Measurements from ENCODE around the gene COP1. TPM values are rescaled to one million over a fixed set of nuclear protein-coding genes. Genes with fewer than 3 reads are reported as not detected.
"Not testable (repeated sequence)": the region's sequence is repeated elsewhere in the genome, so short reads cannot be mapped to it uniquely, and the experiment has no call there.

The COP1 gene
- total and polyA plus RNA-seq, 10 of the 15 experiments (the other 5 are each of a cell fraction or from before 2014, with no cell fraction given), result 17.7 to 49.9 (median 38.7) TPM

GRCh38 chr1:176090766-176091165, 116.3 kb downstream of the COP1 start:
- ChIA-PET POLR2A (no interaction called here), RAD21 (ENCODE audit: unreplicated experiment) (no interaction called here), CTCF (no interaction called here), SMC1A (ENCODE audit: uncharacterized antibody, unreplicated experiment) (interaction anchor here (1.1 kb wide), 1 partner anchor 12 kb away, joined by 3 read pairs; no protein-coding TSS in a partner anchor)
- WGBS (ENCODE audit: insufficient coverage, insufficient replicate concordance, low lambda C conversion rate, missing lambda C conversion rate), result 67% methylated on average over 1 of the region's 1 CpG
- Histone ChIP-seq H4K20me1 (ENCODE audit: control insufficient read depth, insufficient read depth) (no peaks in the 10 kb centered on the region), H3K9me3 (replicated peaks; ENCODE audit: control insufficient read depth, insufficient read depth, low read length) (no peaks in the 10 kb centered on the region; the same call in 2 of the 3 replicates), H3K36me3 (ENCODE audit: control insufficient read depth in 2 of 2, insufficient read depth in 2 of 2, low read length in 1 of 2) (no peaks in the 10 kb centered on the region), H2AFZ (ENCODE audit: control insufficient read depth, low read depth, low read length) (no peak overlapping the region), H3K9ac (ENCODE audit: control insufficient read depth, insufficient read depth, low read length) (no peak overlapping the region), H3K4me3 (no peak overlapping the region), H3K79me2 (ENCODE audit: control insufficient read depth, insufficient read depth, low read length) (no peaks in the 10 kb centered on the region), H3K27ac (ENCODE audit: control insufficient read depth, insufficient read depth) (no peak overlapping the region), H3K27me3 (replicated peaks in 1 of 2; ENCODE audit: control insufficient read depth in 2 of 2, insufficient read depth in 2 of 2, low read length in 1 of 2) (no peaks in the 10 kb centered on the region), H3K4me2 (ENCODE audit: control insufficient read depth, insufficient read depth) (no peak overlapping the region), H3K4me1 (ENCODE audit: control insufficient read depth, insufficient read depth, low read length) (no peaks in the 10 kb centered on the region)
- TF ChIP-seq, protein P1, sequence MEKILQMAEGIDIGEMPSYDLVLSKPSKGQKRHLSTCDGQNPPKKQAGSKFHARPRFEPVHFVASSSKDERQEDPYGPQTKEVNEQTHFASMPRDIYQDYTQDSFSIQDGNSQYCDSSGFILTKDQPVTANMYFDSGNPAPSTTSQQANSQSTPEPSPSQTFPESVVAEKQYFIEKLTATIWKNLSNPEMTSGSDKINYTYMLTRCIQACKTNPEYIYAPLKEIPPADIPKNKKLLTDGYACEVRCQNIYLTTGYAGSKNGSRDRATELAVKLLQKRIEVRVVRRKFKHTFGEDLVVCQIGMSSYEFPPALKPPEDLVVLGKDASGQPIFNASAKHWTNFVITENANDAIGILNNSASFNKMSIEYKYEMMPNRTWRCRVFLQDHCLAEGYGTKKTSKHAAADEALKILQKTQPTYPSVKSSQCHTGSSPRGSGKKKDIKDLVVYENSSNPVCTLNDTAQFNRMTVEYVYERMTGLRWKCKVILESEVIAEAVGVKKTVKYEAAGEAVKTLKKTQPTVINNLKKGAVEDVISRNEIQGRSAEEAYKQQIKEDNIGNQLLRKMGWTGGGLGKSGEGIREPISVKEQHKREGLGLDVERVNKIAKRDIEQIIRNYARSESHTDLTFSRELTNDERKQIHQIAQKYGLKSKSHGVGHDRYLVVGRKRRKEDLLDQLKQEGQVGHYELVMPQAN (conservative IDR thresholded peaks at IDR 0.05), result no peak
- TF ChIP-seq PAX5 (IDR thresholded peaks at IDR 0.05; ENCODE audit: borderline replicate concordance, low read depth, low read length), result no peak
- no peak for TF ChIP-seq SUZ12 (IDR thresholded peaks at IDR 0.05; ENCODE audit: unreplicated experiment)
- TF ChIP-seq BRCA1 (IDR thresholded peaks at IDR 0.05; ENCODE audit: low read depth, low read length), result no peak
- TF ChIP-seq, protein P2, sequence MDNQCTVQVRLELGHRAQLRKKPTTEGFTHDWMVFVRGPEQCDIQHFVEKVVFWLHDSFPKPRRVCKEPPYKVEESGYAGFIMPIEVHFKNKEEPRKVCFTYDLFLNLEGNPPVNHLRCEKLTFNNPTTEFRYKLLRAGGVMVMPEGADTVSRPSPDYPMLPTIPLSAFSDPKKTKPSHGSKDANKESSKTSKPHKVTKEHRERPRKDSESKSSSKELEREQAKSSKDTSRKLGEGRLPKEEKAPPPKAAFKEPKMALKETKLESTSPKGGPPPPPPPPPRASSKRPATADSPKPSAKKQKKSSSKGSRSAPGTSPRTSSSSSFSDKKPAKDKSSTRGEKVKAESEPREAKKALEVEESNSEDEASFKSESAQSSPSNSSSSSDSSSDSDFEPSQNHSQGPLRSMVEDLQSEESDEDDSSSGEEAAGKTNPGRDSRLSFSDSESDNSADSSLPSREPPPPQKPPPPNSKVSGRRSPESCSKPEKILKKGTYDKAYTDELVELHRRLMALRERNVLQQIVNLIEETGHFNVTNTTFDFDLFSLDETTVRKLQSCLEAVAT (IDR thresholded peaks at IDR 0.05), result no peak
- TF ChIP-seq NR2C2 (IDR thresholded peaks at IDR 0.05; ENCODE audit: borderline replicate concordance, control insufficient read depth, insufficient read length, low read depth), result no peak
- TF ChIP-seq EP300 (IDR thresholded peaks at IDR 0.05; ENCODE audit: borderline replicate concordance in 1 of 2, control insufficient read depth in 1 of 2, low read depth in 2 of 2, low read length in 2 of 2), result no peak
- TF ChIP-seq TCF7 (IDR thresholded peaks at IDR 0.05; ENCODE audit: borderline replicate concordance), result no peak
- no peak for TF ChIP-seq ASH2L (IDR thresholded peaks at IDR 0.05; ENCODE audit: borderline replicate concordance, low read depth)
- TF ChIP-seq NFXL1 (IDR thresholded peaks at IDR 0.05; ENCODE audit: borderline replicate concordance), result no peak
- TF ChIP-seq RUNX3 (IDR thresholded peaks at IDR 0.05; ENCODE audit: low read length), result no peak
- TF ChIP-seq SPI1 (IDR thresholded peaks at IDR 0.05; ENCODE audit: borderline replicate concordance, insufficient read depth, low read depth, low read length), result no peak
- no peak for TF ChIP-seq SMARCA5 (IDR thresholded peaks at IDR 0.05)
- no TSS peak for BruUV-seq (replicated peaks)
- FAIRE-seq (no peak), ATAC-seq (no peak), DNase-seq (ENCODE audit: low read depth, low spot score) (no peak)
- intact Hi-C loops (cut with micrococcal nuclease; ENCODE audit: unreplicated experiment) (no loop called here), in situ Hi-C loops (cut with MboI) (no loop called here)

GRCh38 chr1:176087746-176088145, 119.3 kb downstream of the COP1 start:
- H4K20me1 ChIP-seq (ENCODE audit: control insufficient read depth, insufficient read depth); H3K27ac ChIP-seq (ENCODE audit: control insufficient read depth, insufficient read depth); in situ Hi-C loops (cut with MboI); RAD21 ChIA-PET (ENCODE audit: unreplicated experiment); H3K4me2 ChIP-seq (ENCODE audit: control insufficient read depth, insufficient read depth); H3K9ac ChIP-seq (ENCODE audit: control insufficient read depth, insufficient read depth, low read length); FAIRE-seq; H2AFZ ChIP-seq (ENCODE audit: control insufficient read depth, low read depth, low read length); SMC1A ChIA-PET (ENCODE audit: uncharacterized antibody, unreplicated experiment); intact Hi-C loops (cut with micrococcal nuclease; ENCODE audit: unreplicated experiment); H3K27me3 ChIP-seq (replicated peaks in 1 of 2; ENCODE audit: control insufficient read depth in 2 of 2, insufficient read depth in 2 of 2, low read length in 1 of 2); H3K4me1 ChIP-seq (ENCODE audit: control insufficient read depth, insufficient read depth, low read length); BruUV-seq (replicated peaks); POLR2A ChIA-PET; H3K79me2 ChIP-seq (ENCODE audit: control insufficient read depth, insufficient read depth, low read length); ATAC-seq; H3K4me3 ChIP-seq; H3K9me3 ChIP-seq (replicated peaks; ENCODE audit: control insufficient read depth, insufficient read depth, low read length); CTCF ChIA-PET; DNase-seq (ENCODE audit: low read depth, low spot score); H3K36me3 ChIP-seq (ENCODE audit: control insufficient read depth in 2 of 2, insufficient read depth in 2 of 2, low read length in 1 of 2): not testable (repeated sequence)
- WGBS (ENCODE audit: insufficient coverage, insufficient replicate concordance, low lambda C conversion rate, missing lambda C conversion rate), result 100% methylated on average over 3 of the region's 3 CpGs
